Occipital lobe (tissue), 2 donors: Measurements from ENCODE around the gene RBMS3. TPM values are rescaled to one million over a fixed set of nuclear protein-coding genes. Genes with fewer than 3 reads are reported as not detected.
A peak's percentile ranks its signal among the peaks of the same experiment; 100 is the strongest.
"Not testable (repeated sequence)": the region's sequence is repeated elsewhere in the genome, so short reads cannot be mapped to it uniquely, and the experiment has no call there.

Experiments used
- DNase-seq: peaks from one replicate; lab custom pipeline; 2025; lab: John Stamatoyannopoulos, UW
- total RNA-seq: library from RNA; depleted of rRNA; stranded (reverse); fragments of >200 nt; gene quantifications from one replicate; pipeline ENCODE4 v1.2.3, GENCODE V29; 2014

RBMS3 gene
- total RNA-seq, 1 donor from 2014 or later, result 19.8 TPM

GRCh38 chr3:30004481-30004880 lies 723.6 kb downstream of the RBMS3 start:
- DNase-seq, result no peak

- no peak for DNase-seq
These were observed 725.2 kb downstream of the RBMS3 start for GRCh38 chr3:30006111-30006510.

- DNase-seq, result no peak
These were observed 726.8 kb downstream of the RBMS3 start for GRCh38 chr3:30007668-30008067.

GRCh38 chr3:30011237-30011803 lies 730.4 kb downstream of the RBMS3 start:
- DNase-seq, result no peak

- peak; percentile 7 for DNase-seq
These were observed 732.2 kb downstream of the RBMS3 start for GRCh38 chr3:30012941-30013543.

- no peak for DNase-seq
These were observed 737.0 kb downstream of the RBMS3 start for GRCh38 chr3:30017901-30018300.

GRCh38 chr3:30020380-30020779 lies 739.5 kb downstream of the RBMS3 start:
- DNase-seq, result no peak

- DNase-seq, result no peak
These were observed 743.6 kb downstream of the RBMS3 start for GRCh38 chr3:30024466-30024865.

GRCh38 chr3:30026851-30027250 lies 746.0 kb downstream of the RBMS3 start:
- no peak for DNase-seq

GRCh38 chr3:30034246-30034991 lies 753.5 kb downstream of the RBMS3 start:
- DNase-seq, result no peak

- no peak for DNase-seq
These were observed 755.2 kb downstream of the RBMS3 start for GRCh38 chr3:30035935-30036567.

GRCh38 chr3:30040126-30040525 lies 759.3 kb downstream of the RBMS3 start:
- DNase-seq, result no peak

- not testable (repeated sequence) for DNase-seq
These were observed 760.6 kb downstream of the RBMS3 start for GRCh38 chr3:30041481-30041880.

GRCh38 chr3:30042274-30042859 lies 761.5 kb downstream of the RBMS3 start:
- DNase-seq, result peak; percentile 32

GRCh38 chr3:30042916-30043555 lies 762.2 kb downstream of the RBMS3 start:
- no peak for DNase-seq

GRCh38 chr3:30044515-30044914 lies 763.6 kb downstream of the RBMS3 start:
- DNase-seq, result no peak

- no peak for DNase-seq
These were observed 767.6 kb downstream of the RBMS3 start for GRCh38 chr3:30048431-30048830.

GRCh38 chr3:30050116-30050515 lies 769.2 kb downstream of the RBMS3 start:
- DNase-seq, result not testable (repeated sequence)

GRCh38 chr3:30059240-30059639 lies 778.4 kb downstream of the RBMS3 start:
- no peak for DNase-seq
